Measurements from ENCODE around the gene ATG10. TPM values are rescaled to one million over a fixed set of nuclear protein-coding genes. Genes with fewer than 3 reads are reported as not detected.

Gene ATG10
- total and polyA plus RNA-seq, 7 donors, result 4.2 to 7.4 (median 6.0) TPM

DNA sequence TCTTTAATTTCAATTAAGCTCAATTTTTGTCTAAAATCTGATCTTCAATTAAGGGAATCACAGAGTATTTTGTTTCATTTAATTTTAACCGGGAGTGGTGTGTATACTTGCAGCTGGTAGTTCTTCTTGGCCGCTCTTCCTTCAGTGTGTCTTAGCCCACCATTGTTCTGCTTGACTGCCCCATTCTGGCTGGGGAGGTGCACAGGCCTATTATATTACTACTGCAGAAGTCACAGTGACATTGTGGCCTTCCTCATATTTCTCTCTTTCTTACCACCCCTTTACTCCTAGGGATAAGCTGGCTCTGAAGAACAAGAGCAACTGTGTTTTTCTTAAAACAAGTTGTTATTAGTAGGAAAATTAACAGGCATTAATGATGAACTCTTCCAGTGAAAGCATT lies 123.7 kb downstream of the ATG10 start:
- ATAC-seq, result no peak
- H3K27ac ChIP-seq, result no peak overlapping the region
- H3K4me3 ChIP-seq, result no peak overlapping the region
- 57 to 69% (median 65%) methylated on average over 2 of the region's 2 CpGs for WGBS, 3 donors
- no peak for TF ChIP-seq CTCF (IDR thresholded peaks at IDR 0.05)
- intact Hi-C loops (cut with DNase I), result no loop called here
- H3K27me3 ChIP-seq (ENCODE audit: insufficient read depth in 3 of 3, low read length in 2 of 3), result no peaks in the 10 kb centered on the region
- no peaks in the 10 kb centered on the region for H3K36me3 ChIP-seq (ENCODE audit: insufficient read depth in 1 of 2, low read depth in 1 of 2)
- peaks cover 22% of the 10 kb centered on the region for H3K9me3 ChIP-seq
- H3K4me1 ChIP-seq, result no peaks in the 10 kb centered on the region
- no peak for DNase-seq

- DNase-seq (no peak), ATAC-seq (no peak)
- intact Hi-C loops (cut with DNase I), result no loop called here
- no peak overlapping the region for H3K4me3 ChIP-seq
- no peak for TF ChIP-seq CTCF (IDR thresholded peaks at IDR 0.05)
- H3K27ac ChIP-seq, result no peak overlapping the region
- H3K4me1 ChIP-seq, result no peaks in the 10 kb centered on the region
- peaks cover 21% of the 10 kb centered on the region for H3K9me3 ChIP-seq
- no peaks in the 10 kb centered on the region for H3K27me3 ChIP-seq (ENCODE audit: insufficient read depth in 3 of 3, low read length in 2 of 3)
- H3K36me3 ChIP-seq (ENCODE audit: insufficient read depth in 1 of 2, low read depth in 1 of 2), result no peaks in the 10 kb centered on the region
Observed at GRCh38 chr5:82096249-82096648, 124.4 kb downstream of the ATG10 start.

GRCh38 chr5:82100303-82101077 lies 128.7 kb downstream of the ATG10 start:
- Histone ChIP-seq H3K36me3 (ENCODE audit: insufficient read depth in 1 of 2, low read depth in 1 of 2) (no peaks in the 10 kb centered on the region), H3K4me1 (no peaks in the 10 kb centered on the region), H3K9me3 (no peaks in the 10 kb centered on the region), H3K4me3 (no peak overlapping the region), H3K27ac (no peak overlapping the region), H3K27me3 (ENCODE audit: insufficient read depth in 3 of 3, low read length in 2 of 3) (no peaks in the 10 kb centered on the region)
- WGBS, 3 donors, result 96 to 100% (median 97%) methylated on average over 2 of the region's 2 CpGs
- intact Hi-C loops (cut with DNase I), result loop anchor here in 1 of 2 donors (10.0 kb wide), 1 partner anchor 124 kb away; no protein-coding TSS in a partner anchor
- DNase-seq (no peak), ATAC-seq (no peak)
- TF ChIP-seq CTCF (IDR thresholded peaks at IDR 0.05), result no peak

- ATAC-seq, result no peak
- H3K27me3 ChIP-seq (ENCODE audit: insufficient read depth in 3 of 3, low read length in 2 of 3), result no peaks in the 10 kb centered on the region
- H3K36me3 ChIP-seq (ENCODE audit: insufficient read depth in 1 of 2, low read depth in 1 of 2), result no peaks in the 10 kb centered on the region
- intact Hi-C loops (cut with DNase I), result loop anchor here (5.0 to 10.0 kb wide), 2 partner anchors 62 to 120 kb away; no protein-coding TSS in a partner anchor
- no peak overlapping the region for H3K4me3 ChIP-seq
- no peak for TF ChIP-seq CTCF (IDR thresholded peaks at IDR 0.05)
- H3K9me3 ChIP-seq, result no peaks in the 10 kb centered on the region
- no peak for DNase-seq
- H3K4me1 ChIP-seq, result peaks cover 10% of the 10 kb centered on the region
- WGBS, 3 donors, result 96 to 98% (median 97%) methylated on average over 4 of the region's 4 CpGs
- H3K27ac ChIP-seq, result no peak overlapping the region
Observed at GRCh38 chr5:82104872-82105271, 133.0 kb downstream of the ATG10 start.

Data from psoas muscle (tissue), 8 donors.